GM19099 (cell line): ENCODE measurements around the gene C4orf50.

Source experiments
- POLR2A ChIP-seq: IDR thresholded peaks from 3 replicates; pipeline ENCODE4 v1.6.1; 2011; ENCODE audit warnings: low read depth; ENCODE audit not compliant: insufficient read length; ENCODE audit errors: extremely low read depth

The C4orf50 gene

DNA sequence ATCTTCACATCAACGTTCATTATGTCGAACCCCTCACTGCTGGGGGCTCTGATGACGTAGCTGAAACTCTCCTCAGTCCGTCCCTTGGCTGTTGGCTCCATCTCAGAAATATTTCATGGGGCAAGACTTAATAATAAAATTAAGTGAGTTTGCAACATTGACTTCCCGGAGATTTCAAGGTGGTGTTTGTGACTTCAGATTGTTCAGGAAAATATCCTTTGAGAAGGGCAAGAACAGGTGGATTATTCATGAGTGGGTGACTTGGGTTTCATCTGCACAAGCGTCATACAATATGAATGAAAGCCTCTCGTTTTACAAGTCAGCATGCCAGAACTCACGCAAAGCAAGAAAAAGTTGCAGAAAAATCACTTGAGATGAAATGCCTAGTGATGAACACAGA lies at the start of gene C4orf50:
TSS of gene C4orf50 (minus strand) at position 101 of the 400 bp plus-strand sequence.
- TF ChIP-seq POLR2A: no peak

DNA sequence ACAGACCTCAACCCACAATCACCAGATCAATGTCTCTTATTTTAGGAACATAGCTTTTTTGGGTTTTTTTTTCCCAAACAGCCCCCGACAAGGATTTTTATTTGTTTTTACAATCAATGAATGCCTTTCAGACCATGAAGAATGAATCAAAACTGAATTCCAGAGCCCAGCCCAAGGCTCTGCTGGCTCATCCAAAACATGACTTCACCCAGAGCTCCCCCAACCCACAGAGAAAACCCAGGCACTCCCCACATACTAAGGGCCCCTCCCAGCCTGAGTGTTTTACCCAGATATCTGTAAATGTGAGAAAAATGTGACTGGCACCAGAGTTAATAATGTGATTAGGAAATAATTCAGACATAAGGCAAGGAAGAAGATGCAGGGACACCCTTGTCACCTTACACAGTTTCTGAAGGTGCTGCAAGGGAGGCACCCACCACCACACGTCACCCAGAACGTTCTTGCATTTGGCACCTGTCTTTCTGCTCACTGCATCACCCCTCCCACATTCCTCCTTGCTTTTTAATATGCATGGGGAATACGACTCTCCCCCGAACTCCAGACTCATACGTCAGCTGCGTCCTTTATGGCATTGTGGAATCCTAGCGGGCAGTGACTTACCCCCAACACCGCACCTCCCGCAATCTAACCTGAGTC lies 47.8 kb upstream of the C4orf50 start:
- no peak for TF ChIP-seq POLR2A

DNA sequence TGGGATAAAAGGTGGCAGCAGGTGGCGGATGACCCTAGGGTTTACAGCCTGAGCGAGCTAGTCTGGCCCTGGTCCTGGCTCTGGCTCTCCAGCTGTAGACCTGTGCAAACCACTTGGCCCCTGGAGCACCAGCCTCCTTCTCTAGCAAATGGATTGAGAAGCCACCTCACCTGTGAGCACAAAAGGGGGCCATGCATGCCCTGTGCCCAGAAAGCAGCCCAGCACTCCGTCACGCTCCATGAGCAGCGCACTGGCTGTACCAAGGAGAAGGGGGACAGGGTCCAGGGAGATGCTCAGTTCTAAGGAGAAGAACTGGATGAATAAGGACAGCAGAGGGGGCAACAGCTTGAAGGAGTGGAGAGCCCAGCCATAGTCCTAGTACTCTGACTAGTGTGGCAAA lies 46.9 kb upstream of the C4orf50 start:
- no peak for TF ChIP-seq POLR2A

DNA sequence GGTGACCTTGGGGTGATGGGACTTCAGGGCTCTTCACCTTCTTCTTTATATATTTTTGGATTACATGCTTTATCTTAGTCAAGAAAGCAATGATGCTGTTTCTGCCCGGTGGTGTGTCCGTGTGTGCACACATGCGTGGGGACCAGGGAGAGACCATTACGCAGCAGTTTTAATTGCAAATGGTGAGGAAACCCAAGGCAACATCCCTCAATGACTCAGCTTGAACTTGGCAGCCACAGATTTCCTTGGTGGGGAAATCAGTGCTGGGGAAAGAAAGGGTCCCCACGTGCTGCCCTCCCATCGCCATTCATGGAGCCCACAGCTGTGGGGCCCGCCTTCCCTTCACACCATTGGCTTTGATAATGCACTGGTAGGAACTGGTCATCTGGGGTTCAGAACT lies 46.2 kb upstream of the C4orf50 start:
- no peak for TF ChIP-seq POLR2A

DNA sequence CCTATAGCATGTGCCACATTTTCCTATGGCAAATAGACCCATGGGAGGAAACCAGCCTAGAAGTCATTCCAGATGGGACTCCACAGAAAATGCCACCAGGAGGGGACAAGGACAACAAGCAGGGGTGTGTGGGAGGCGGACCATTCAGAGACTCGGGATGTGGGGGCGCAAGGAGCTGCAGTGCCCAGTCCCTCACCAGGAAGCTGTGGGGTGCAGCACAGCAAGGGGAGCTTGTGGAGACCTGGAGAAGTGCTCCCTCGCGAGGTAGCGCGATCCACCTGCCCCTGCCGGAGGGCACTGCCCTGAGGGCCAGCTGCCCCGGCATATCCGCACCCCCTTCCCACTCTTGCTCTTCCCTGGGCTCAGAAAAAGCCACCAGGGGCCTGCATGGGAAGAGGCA lies 45.5 kb upstream of the C4orf50 start:
- TF ChIP-seq POLR2A: no peak

DNA sequence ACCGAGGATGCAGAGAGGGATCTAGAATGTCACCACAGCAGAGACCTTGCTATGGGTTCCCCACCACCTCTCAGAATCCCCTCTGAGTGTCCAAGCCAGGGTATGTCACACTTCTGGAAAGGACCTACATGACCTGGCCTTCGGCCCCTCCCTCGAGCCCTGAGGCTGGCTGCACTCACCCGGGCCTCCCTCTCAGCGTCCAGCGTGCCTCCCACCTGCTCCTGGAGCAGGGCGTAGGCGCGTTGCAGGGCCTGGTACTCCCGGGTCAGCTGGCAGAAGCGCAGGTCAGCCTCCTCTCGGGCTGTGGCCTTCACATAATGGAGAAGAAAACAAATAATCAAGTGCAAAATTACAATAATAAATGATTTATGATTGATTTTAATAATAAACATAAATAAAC lies 43.9 kb upstream of the C4orf50 start:
- TF ChIP-seq POLR2A: no peak

DNA sequence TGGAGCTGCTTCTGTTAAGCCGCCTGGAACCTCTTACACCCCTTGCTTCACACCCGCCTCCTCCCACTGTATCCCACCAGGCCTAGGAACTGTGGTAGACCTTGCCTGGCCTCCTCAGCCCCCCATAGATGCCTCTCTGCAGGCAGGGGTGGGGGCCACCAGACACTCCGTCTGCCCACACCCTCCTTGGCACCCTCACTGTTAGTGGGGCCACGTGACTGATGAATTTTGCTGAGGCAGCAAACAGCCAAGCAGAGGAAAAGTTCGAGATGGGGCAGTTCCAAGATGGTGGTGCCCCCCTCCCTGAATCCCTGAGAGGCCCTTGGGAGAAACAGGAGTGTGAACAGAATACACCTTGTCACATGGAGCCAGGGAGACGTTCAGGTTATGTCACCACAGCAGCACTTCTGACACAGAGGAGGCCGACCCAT lies 41.2 kb upstream of the C4orf50 start:
- no peak for TF ChIP-seq POLR2A

DNA sequence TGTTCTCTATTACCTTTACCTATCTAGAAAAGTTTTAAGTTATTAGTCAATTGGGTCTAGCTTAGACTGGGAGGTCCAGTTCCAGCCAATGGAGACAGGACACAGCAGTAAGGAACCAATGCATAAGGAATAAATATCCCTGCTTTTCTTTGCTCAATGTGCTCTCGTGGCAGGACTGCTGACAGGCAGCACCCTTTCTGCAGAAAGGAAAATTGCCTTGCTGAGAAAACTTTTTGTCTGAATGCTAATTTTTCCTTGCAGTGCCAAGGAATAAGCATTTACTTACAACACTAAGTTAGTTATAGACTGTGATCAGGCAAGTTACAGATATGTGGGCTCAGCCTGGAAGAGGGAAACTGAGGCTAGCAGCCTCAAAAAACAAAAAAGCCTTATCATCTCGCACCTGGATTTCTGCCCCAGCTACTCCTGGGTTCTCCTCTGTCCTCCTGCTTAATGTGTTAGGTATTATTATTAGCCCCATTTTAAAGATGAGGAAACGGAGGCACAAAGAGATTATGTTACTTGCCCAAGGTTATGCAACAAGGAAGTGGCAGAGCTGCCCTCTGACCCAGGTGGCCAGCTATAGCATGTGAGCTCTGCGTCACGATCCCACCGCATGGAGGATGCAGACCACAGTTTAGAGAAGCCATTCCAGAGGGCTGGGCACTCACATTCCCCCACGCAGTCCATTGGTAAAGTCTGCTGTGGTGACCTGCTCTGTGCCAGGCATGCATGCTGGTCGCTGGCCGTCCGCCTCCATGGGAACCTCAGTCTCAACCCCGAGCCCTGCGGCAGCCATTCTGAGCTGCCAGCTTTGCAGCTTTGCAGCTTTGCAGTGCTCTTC lies 40.5 kb upstream of the C4orf50 start:
- TF ChIP-seq POLR2A: no peak

DNA sequence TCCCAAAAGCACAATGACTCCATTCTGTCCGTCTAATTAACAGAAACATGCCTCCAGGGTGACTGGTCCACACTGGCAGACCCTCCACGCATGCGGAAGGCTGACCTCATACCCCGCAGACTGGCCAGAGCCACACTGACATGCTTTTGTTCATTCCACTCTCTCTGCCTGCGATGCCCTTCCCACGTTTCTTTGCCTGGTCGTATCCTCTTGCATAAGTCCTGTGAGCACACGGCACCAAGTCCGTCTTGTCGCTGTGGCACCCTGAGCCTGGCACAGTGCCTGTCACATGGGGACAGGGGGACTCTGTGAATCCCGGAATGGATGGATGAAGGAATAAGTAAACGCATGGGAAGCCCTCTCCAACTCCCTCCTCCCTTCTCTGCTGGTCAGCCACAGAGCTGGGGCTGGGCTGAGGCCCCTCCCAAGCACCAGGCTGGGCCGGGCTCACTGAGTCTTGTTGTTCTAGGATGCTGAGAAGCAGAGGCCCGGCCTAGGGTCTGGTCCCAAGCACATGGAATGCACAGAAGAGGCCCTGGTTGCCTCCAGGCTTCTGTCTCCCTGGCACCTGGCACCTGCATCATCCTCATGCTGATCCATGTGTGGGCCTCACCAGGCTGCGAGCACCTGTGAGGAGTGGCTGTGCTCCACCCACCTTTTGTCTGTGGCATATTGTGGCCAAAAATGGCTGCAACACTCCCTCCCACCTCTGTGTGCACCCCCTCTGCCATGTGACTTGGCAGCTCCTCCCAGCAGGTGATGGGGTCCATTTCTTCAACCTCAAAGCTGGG lies 38.9 kb upstream of the C4orf50 start:
- no peak for TF ChIP-seq POLR2A

DNA sequence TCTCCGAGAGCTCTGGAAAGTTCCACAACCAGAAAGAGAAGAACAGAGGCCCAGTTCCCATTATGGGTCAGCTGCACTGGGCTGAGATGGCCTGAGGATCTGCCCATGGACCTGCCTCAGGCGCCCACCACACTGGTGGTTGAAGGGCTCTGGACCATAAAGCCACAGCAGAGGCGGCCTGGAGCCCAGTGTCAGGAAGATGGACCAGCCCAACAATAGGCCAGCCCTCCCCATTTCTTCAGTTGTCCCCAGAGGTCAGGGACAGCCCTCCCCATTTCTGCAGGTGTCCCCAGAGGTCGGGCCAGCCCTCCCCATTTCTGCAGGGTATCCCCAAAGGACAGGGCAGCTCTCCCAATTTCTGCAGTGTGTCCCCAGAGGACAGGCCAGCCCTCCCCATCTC lies 37.2 kb upstream of the C4orf50 start:
- no peak for TF ChIP-seq POLR2A

DNA sequence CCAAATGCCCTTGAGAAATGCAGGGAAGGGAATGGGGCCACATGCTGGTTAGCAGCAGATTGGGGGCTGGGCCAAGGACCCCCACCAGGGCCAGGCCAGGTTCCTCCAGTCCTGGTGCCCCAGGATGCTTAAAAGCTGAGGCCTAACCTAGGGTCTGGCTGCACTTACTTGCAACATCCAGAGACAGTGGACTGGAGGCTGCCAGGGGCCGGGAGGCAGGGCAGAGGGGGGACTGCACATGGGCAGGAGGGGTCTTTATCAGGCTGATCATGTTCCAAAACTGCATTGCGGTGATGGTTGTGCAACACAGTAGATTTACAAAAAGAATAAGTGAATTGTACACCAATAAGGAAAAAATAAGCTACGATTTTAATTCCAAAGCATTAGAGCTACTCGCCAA lies 36.8 kb upstream of the C4orf50 start:
- no peak for TF ChIP-seq POLR2A

DNA sequence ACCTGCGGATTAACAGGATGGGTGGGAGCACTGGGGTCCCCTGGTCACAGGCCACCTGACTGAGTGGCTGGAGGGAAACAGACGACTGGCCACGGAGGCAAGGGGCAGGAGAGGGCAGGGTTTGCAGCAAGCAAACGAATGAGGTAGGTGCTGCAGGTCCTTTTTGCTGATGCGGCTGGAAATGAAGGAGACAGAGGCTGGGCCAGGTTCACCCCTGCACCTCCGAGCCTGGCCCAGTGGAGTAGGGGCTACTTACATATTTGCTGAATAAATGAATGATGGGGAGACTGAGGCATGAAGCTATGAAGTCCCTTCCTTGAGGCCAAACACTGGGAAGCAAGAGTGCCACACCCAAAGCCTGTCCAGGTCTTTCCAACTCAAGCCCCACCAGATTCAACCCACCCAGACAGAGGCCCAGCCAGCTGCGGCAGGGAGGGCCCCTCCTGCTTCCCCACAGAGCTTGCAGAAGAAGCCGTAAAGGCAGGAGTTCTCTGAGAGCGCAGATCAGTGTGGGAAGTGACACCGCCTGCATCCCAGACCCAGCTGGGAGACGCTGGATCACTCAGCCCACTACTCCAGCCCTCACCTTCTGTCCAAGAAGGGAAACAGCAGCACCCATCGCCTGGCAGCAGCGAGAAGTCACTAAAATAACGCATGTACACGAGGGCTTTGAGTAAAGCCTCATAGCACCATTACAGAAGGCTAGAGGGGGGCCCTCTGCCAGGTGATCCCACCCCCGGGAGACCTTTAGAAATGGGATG lies 36.1 kb upstream of the C4orf50 start:
- TF ChIP-seq POLR2A: no peak

DNA sequence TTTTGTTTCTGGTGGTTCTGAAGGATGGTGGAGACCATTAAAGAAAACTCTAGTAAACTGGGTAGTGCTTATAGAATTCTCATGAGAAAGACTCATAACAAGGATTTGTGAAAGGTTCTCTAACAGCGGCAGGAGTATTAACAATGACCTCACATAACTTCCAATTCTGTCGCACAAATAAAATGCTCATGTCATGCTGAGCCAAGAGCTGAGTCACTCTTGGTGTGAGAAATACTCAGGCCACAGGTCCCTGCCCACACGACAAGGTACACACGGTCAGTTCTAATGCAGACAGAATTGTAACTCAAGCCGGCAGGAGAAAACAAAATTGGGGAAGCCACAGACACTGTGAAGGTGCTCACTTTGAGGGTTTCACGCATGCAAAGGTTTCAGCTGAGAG lies 34.4 kb upstream of the C4orf50 start:
- TF ChIP-seq POLR2A: no peak

DNA sequence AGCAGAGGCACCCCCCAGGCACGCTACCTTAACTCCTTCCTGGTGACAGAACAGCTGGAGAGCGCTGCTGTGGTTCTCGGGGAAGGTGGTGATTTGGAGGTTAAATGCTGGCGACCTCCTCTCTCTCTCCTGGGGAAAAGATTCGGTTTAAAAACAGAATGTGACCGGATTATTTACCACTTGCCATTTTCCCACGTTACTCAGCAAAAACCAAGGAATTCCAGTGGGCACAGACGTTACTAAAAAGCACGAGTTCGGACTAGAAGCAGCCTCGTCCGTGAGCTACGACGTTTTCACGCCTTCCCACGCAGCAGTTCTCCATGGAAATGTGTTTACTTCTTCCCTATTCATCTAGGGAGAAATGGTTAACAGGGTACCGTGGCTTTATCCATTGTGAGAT lies 32.3 kb upstream of the C4orf50 start:
- TF ChIP-seq POLR2A: no peak

DNA sequence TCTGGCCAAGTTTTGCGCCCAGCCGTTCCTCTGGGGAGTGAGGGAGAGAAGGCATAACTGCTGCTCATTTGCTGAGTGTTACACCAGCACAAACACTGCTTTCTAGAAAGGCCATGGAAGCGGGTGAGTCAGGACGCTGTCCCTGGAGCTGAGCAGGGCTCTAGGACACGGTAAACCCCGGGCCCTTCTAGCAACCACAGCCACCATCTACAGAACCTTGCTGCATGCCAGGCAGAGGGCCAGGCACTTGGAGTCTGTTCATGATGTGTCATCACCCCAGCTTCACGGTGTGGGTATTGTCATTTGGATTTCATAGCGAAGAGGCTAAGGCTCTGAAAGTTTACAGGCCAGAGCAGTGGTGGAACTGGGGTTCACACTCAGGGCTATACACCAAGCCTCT lies 31.8 kb upstream of the C4orf50 start:
- TF ChIP-seq POLR2A: no peak

DNA sequence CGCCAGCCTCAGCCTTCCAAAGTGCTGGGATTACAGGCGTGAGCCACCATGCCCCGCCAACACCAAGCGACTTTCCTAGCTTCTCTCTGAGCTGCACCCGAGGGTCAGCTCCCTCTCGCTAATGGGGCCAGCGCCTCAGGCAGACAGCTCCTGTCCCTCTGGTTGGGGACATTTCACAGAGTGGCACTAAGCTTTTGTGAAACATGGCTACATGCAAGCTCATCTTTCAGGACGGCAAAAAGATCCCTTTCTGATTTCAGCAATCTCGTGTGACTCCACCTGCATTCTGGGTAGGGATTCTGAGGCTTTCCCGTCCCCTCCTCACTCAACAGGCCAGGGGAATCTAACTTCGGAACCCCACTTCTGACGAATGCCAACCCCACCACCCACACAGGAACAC lies 31.0 kb upstream of the C4orf50 start:
- no peak for TF ChIP-seq POLR2A

DNA sequence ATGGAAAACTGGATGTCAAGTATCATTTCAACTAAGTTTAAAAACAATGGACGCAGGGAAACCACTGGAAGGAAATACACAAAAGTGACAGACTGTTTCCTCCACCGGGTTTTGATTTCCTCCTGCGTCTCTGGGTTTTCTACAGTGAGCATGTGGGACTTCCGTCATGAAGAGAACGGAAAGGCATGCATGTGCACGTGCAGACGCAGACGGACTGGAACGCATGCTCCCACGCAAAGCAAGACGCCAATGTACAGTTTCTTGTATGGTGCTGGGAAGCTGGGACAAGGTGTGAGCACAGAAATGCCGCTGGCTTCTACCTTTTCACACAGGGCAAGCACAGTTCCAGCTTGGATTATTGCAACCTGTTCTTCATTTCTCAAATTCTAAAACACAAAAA lies 30.3 kb upstream of the C4orf50 start:
- TF ChIP-seq POLR2A: no peak
